GM12801 (cell line): ENCODE data around the gene CHST11.

Experiments
- TF ChIP-seq, protein P1 (sequence below): IDR thresholded peaks from one replicate; pipeline ENCODE4 v1.5.1; 2011; ENCODE audit warnings: control low read depth; ENCODE audit not compliant: insufficient read length; ENCODE audit errors: extremely low read depth

Gene CHST11

DNA sequence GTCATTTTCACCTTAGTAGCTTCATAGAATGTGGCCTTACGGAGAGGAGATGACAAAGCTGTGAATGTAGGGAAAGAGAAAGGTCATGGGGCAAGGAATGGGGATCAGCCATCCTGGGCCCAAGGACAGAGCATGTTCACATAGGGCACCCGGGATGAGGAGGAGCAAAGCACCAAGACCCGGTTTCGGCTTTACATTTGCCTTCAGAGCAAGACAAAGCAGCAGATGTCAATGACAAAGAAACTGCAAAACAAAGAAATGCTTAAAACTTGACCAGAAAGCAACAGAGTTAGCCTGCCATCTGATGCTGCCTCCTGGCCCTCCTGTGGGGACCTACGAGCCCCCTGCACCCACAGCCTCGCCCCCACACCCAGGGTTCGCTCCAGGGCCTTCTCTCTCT lies 252.1 kb downstream of the CHST11 start:
- TF ChIP-seq, protein P1, sequence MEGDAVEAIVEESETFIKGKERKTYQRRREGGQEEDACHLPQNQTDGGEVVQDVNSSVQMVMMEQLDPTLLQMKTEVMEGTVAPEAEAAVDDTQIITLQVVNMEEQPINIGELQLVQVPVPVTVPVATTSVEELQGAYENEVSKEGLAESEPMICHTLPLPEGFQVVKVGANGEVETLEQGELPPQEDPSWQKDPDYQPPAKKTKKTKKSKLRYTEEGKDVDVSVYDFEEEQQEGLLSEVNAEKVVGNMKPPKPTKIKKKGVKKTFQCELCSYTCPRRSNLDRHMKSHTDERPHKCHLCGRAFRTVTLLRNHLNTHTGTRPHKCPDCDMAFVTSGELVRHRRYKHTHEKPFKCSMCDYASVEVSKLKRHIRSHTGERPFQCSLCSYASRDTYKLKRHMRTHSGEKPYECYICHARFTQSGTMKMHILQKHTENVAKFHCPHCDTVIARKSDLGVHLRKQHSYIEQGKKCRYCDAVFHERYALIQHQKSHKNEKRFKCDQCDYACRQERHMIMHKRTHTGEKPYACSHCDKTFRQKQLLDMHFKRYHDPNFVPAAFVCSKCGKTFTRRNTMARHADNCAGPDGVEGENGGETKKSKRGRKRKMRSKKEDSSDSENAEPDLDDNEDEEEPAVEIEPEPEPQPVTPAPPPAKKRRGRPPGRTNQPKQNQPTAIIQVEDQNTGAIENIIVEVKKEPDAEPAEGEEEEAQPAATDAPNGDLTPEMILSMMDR = no peak

DNA sequence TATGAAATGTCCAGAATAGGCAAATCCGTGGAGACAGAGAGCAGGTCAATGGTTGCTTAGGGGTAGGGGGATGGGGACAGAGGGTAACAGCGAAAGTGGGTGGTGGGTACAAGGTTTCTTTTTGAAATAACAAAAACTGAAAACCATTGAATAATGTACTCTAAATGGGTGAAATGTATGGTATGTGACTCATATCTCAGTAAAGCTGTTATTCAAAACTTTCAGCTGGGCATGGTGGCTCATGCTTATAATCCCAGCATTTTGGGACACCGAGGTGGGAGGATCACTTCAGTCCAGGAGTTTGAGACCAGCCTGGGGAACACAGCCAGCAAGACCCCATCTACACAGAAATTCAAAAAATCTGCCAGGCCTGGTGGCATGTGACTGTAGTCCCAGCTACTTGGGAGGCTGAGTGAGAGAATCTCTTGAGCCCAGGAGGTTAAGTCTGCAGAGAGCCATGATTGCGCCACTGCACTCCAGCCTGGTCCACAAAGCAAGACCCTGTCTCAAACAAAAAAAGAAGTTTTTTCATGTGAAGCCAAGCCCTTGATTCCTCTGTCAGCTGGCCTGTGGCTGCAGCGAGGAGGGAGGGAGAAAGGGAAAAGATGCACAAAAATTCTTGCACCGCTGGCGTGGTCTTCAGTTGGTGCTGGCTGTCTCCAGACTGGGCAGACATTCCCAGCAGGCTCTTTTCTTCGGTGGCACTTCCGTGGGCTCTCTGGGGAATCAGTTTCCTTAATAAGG lies 253.1 kb downstream of the CHST11 start:
- TF ChIP-seq, protein P1 = no peak

DNA sequence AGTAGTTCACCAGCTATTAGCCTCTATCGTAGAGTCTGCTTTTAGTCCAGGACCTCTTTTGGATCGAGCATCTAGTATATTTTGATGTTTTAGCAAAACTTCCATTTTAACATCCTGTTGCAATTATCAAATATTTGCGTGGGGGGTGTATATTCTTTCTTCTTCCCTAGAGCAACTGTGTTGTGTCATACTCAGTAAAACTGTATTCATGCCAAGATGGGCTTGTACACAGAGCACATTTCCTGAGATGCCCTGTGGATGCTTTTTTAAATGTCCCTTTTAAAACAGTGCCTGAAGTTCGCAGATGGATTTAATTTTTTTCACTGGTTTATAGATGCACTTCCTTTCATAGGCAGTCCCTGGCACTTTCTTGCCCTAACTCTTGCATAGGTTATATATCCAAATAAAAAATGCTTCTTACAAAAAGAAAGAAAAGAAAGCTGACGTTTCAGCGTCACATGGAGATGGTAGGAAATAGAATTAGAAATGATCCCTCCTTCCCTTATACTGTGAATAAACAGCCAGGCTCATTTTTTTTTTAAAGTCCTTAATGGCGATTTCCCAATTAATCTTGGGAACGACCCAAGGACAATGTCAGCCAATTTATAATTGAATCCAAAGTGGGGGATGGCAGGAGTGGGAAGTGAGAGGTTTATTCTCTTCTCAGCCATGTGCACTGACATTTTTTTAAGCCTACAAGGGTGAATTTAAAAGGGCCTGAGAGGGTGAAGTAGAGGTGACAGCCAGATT lies 254.4 kb downstream of the CHST11 start:
- TF ChIP-seq, protein P1 = no peak

DNA sequence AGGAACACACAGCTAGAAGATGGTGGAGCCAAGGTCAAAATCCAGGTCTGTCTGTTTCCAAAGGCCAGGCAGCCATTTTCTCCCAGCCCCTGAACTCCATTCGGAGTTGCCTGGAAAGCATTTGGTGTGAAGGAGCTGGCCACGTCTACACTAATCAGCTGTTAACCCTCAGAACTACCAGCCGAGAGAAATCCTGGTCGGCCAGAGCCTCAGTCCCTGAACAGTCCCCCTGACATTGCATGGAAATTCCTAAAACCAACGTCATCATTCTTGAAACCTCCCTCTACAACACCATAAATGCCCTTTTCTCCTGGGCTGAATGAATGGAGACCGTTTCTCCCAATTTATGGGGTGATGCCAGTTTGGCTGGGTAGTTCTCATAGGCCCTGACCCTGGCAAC lies 255.7 kb downstream of the CHST11 start:
- TF ChIP-seq, protein P1 = no peak

DNA sequence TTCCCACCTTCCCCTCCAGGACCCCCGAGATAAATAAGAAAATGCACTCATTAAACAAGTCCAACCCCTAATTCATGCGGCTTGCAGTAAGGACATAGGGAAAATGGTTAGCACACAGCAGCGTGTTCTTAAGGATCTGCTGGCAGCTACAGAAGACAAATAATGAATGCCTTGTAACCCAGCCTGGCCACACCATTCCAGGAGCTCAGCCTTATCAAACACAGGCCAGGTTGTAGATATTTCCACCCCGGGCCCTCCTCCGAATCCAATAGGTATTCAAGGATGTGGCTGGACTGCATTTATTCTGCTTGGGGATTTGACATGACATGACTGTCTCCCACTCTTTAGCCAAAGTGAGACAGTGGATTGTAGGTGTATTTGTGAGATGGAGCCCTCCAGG lies 256.2 kb downstream of the CHST11 start:
- TF ChIP-seq, protein P1 = no peak

DNA sequence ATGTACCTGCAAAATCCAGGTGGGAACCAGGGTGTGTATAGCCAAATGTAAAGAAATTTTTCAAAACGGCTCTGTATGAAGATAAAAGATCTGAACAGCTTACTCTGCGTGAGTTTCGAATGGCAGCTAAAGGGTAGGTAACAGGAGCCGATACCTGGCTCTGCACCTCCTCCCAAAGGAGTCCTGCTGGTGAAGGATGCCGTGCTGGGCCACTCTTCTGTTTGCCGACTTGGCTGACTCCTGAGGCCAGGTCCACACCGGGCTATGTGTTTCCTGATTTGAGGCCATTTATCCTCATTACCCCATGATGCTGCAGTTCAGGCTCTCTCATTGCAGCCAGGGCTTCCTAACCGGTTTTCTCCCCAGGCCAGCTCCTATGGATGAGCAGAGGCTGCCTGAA lies 256.7 kb downstream of the CHST11 start:
- TF ChIP-seq, protein P1 = no peak

DNA sequence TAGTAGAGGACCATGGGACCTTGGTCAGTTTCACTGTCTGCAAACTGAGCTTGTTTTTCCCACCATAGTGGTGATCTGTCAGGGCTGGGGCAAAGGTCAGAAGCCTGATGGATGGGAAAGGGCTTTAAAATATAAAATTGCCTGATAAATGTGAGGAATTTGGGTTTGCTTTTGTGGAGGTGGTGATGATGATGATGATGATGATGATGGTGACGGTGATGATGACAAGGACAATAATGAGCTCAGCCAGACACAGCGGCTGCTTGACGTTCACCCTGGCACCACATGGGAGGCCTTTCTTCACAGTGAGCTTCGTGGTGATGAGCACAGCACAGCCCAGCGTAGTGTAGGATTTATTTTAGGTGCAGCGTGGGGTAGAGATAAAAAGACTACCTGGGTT lies 257.6 kb downstream of the CHST11 start:
- TF ChIP-seq, protein P1 = no peak
